IMR-90 (cell line): ENCODE results near the gene SYNE1. TPM values are rescaled to one million over a fixed set of nuclear protein-coding genes. Genes with fewer than 3 reads are reported as not detected.

Experiments used
- ATAC-seq: fragments of 200-7000 bp; cut with Tn5 transposase; 2 replicates; pipeline ENCODE4 v1.9.1; 2020; ENCODE audit warnings: low read depth, mild to moderate bottlenecking, moderate library complexity
- BruUV-seq: library from RNA; stranded (reverse); fragments of 400-500 nt; replicated peaks from 2 replicates; lab custom pipeline; 2021; lab: Mats Ljungman, UMichigan
- CTCF ChIA-PET: fragments of 300-600 bp; formaldehyde crosslinking; extraction: SDS; loops from one replicate; lab custom pipeline; 2021; ENCODE audit warnings: antibody characterized with exemption; lab: Yijun Ruan, JAX
- POLR2A ChIA-PET: fragments of 300-600 bp; sonication (Branson Sonifier 250); formaldehyde crosslinking; loops from one replicate; lab custom pipeline; 2022; ENCODE audit warnings: antibody characterized with exemption; ENCODE audit not compliant: unreplicated experiment; lab: Charles Lee
- DNase-seq: peaks from one replicate; pipeline ENCODE4 v3.0.0; 2013
- H2AFZ ChIP-seq: replicated peaks from 2 replicates; pipeline ENCODE3; 2013; ENCODE audit warnings: low read length, mild to moderate bottlenecking; ENCODE audit not compliant: poor library complexity
- H2AK5ac ChIP-seq: 2 replicates; pipeline ENCODE4 v1.6.1; 2013; ENCODE audit warnings: low read depth, low read length, inconsistent platforms
- H2AK9ac ChIP-seq: replicated peaks from 2 replicates; pipeline ENCODE3; 2013; ENCODE audit warnings: mild to moderate bottlenecking, low read depth, low read length, moderate library complexity; ENCODE audit not compliant: poor library complexity
- H2BK120ac ChIP-seq: 2 replicates; pipeline ENCODE4 v1.6.1; 2013; ENCODE audit warnings: low read depth, low read length, inconsistent platforms
- H2BK15ac ChIP-seq: 3 replicates; pipeline ENCODE4 v1.6.1; 2013; ENCODE audit warnings: low read depth, low read length, inconsistent platforms
- H2BK20ac ChIP-seq: 2 replicates; pipeline ENCODE4 v1.6.1; 2013; ENCODE audit warnings: low read depth, mild to moderate bottlenecking, inconsistent platforms, low read length, moderate library complexity
- H2BK5ac ChIP-seq: 2 replicates; pipeline ENCODE4 v1.6.1; 2013; ENCODE audit warnings: mild to moderate bottlenecking, low read depth, low read length, inconsistent platforms; ENCODE audit not compliant: poor library complexity, severe bottlenecking
- H3K14ac ChIP-seq: replicated peaks from 2 replicates; pipeline ENCODE4 v1.6.1; 2013; ENCODE audit warnings: low read depth, low read length, inconsistent platforms
- H3K18ac ChIP-seq: 2 replicates; pipeline ENCODE4 v1.6.1; 2013; ENCODE audit warnings: low read depth, low read length, control low read depth
- H3K23ac ChIP-seq: 2 replicates; pipeline ENCODE4 v1.6.1; 2013; ENCODE audit warnings: low read depth, low read length, inconsistent platforms
- H3K27ac ChIP-seq: 2 replicates; pipeline ENCODE4 v1.5.1; 2013; ENCODE audit warnings: mild to moderate bottlenecking, control low read depth, low read length; ENCODE audit not compliant: insufficient read depth
- H3K27me3 ChIP-seq: 2 replicates; pipeline ENCODE4 v1.6.1; 2013; ENCODE audit warnings: low read length; ENCODE audit not compliant: control insufficient read depth, insufficient read depth
- H3K36me3 ChIP-seq: 2 replicates; pipeline ENCODE4 v1.6.1; 2013; ENCODE audit warnings: low read length, mixed read lengths; ENCODE audit not compliant: control insufficient read depth, insufficient read depth
- H3K4ac ChIP-seq: 2 replicates; pipeline ENCODE4 v1.6.1; 2013; ENCODE audit warnings: low read depth, low read length, inconsistent platforms
- H3K4me1 ChIP-seq: 2 replicates; pipeline ENCODE4 v1.6.1; 2013; ENCODE audit warnings: low read length, mixed read lengths; ENCODE audit not compliant: control insufficient read depth, insufficient read depth
- H3K4me2 ChIP-seq: 2 replicates; pipeline ENCODE4 v1.6.1; 2013; ENCODE audit warnings: low read depth, mild to moderate bottlenecking, control low read depth, low read length, moderate library complexity
- H3K4me3 ChIP-seq: 2 replicates; pipeline ENCODE4 v1.5.1; 2013; ENCODE audit warnings: low read depth, mild to moderate bottlenecking, control low read depth, low read length, moderate library complexity; ENCODE audit not compliant: insufficient read depth
- H3K56ac ChIP-seq: 2 replicates; pipeline ENCODE4 v1.6.1; 2013; ENCODE audit warnings: low read length, inconsistent platforms; ENCODE audit not compliant: insufficient read depth; ENCODE audit errors: extremely low read depth
- H3K79me1 ChIP-seq, 2 experiments: 2 replicates each; pipeline ENCODE4 v1.6.1; 2013; ENCODE audit warnings: low read length in 2 of 2, inconsistent platforms in 1 of 2, low read depth in 1 of 2
- H3K9ac ChIP-seq: 2 replicates; pipeline ENCODE4 v1.6.1; 2013; ENCODE audit warnings: low read depth, low read length, control low read depth
- H3K9me1 ChIP-seq: 2 replicates; pipeline ENCODE4 v1.6.1; 2013; ENCODE audit warnings: low read length, inconsistent platforms; ENCODE audit not compliant: insufficient read depth
- H3K9me3 ChIP-seq: 2 replicates; pipeline ENCODE4 v1.6.1; 2013; ENCODE audit warnings: low read length; ENCODE audit not compliant: control insufficient read depth, insufficient read depth
- H4K20me1 ChIP-seq: 2 replicates; pipeline ENCODE4 v1.6.1; 2013; ENCODE audit warnings: low read length, inconsistent platforms; ENCODE audit not compliant: insufficient read depth
- H4K5ac ChIP-seq: 2 replicates; pipeline ENCODE4 v1.6.1; 2013; ENCODE audit warnings: mild to moderate bottlenecking, low read depth, low read length, control low read depth
- H4K8ac ChIP-seq, 2 experiments: 2 replicates each; pipeline ENCODE4 v1.6.1; 2013; ENCODE audit warnings: low read depth in 2 of 2, low read length in 2 of 2, control low read depth in 1 of 2, inconsistent platforms in 1 of 2
- H4K91ac ChIP-seq: 2 replicates; pipeline ENCODE4 v1.6.1; 2013; ENCODE audit warnings: low read depth, low read length, inconsistent platforms; ENCODE audit not compliant: insufficient read depth
- BHLHE40 ChIP-seq: fragments of 150-350 bp; IDR thresholded peaks from 2 replicates; pipeline ENCODE4 v1.6.1; 2016; ENCODE audit warnings: mild to moderate bottlenecking, low read depth, low read length
- CEBPB ChIP-seq: IDR thresholded peaks from 2 replicates; pipeline ENCODE4 v1.6.1; 2012; ENCODE audit warnings: low read depth, low read length, improper control_type of control experiment
- CHD1 ChIP-seq: IDR thresholded peaks from 2 replicates; pipeline ENCODE4 v1.6.1; 2012; ENCODE audit warnings: low read depth, low read length, improper control_type of control experiment
- FOS ChIP-seq: fragments of 150-350 bp; IDR thresholded peaks from 2 replicates; pipeline ENCODE4 v1.6.1; 2016; ENCODE audit warnings: low read depth, low read length
- MAFK ChIP-seq: IDR thresholded peaks from 2 replicates; pipeline ENCODE4 v1.6.1; 2012; ENCODE audit warnings: low read depth, low read length, improper control_type of control experiment
- MAZ ChIP-seq: IDR thresholded peaks from 2 replicates; pipeline ENCODE4 v1.6.1; 2012; ENCODE audit warnings: low read depth, mild to moderate bottlenecking, low read length, improper control_type of control experiment, moderate library complexity, borderline replicate concordance
- MXI1 ChIP-seq: IDR thresholded peaks from 2 replicates; pipeline ENCODE4 v1.6.1; 2012; ENCODE audit warnings: low read depth, mild to moderate bottlenecking, low read length, moderate library complexity, borderline replicate concordance
- NFE2L2 ChIP-seq: fragments of 150-350 bp; IDR thresholded peaks from 2 replicates; pipeline ENCODE4 v1.6.1; 2016; ENCODE audit warnings: low read depth, mild to moderate bottlenecking, low read length
- POLR2A ChIP-seq: IDR thresholded peaks from 2 replicates; pipeline ENCODE4 v1.6.1; 2012; ENCODE audit warnings: mild to moderate bottlenecking, low read depth, low read length
- RAD21 ChIP-seq: IDR thresholded peaks from 2 replicates; pipeline ENCODE4 v1.6.1; 2012; ENCODE audit warnings: low read length, improper control_type of control experiment
- RCOR1 ChIP-seq: IDR thresholded peaks from 2 replicates; pipeline ENCODE4 v1.6.1; 2012; ENCODE audit warnings: mild to moderate bottlenecking, low read length, improper control_type of control experiment; ENCODE audit not compliant: insufficient replicate concordance
- RFX5 ChIP-seq: IDR thresholded peaks from 2 replicates; pipeline ENCODE4 v1.8.0; 2012; ENCODE audit warnings: low read depth, mild to moderate bottlenecking, low read length, moderate library complexity
- SMC3 ChIP-seq: fragments of 150-350 bp; IDR thresholded peaks from 2 replicates; pipeline ENCODE4 v1.6.1; 2016; ENCODE audit warnings: low read depth, mild to moderate bottlenecking, antibody characterized with exemption, low read length, moderate library complexity
- WGBS, 2 experiments: methylation state at CpG; one replicate each; pipeline versions ENCODE4 v1.1.5 to v1.1.7; 2013; ENCODE audit warnings: missing lambda C conversion rate in 2 of 2; ENCODE audit not compliant: insufficient read length in 1 of 2; ENCODE audit errors: extremely low coverage in 2 of 2; 5-methylcytosine and 5-hydroxymethylcytosine counted together
- dilution Hi-C: fragments of 300-500 bp; cut with HindIII; formaldehyde crosslinking; loops from one replicate; pipeline ENCODE4 v1.14.3; 2018; ENCODE audit warnings: low sequenced_read_pairs; ENCODE audit not compliant: unreplicated experiment
- in situ Hi-C: fragments of 300-500 bp; cut with MboI; formaldehyde crosslinking; loops from 3 replicates; pipeline ENCODE4 v1.14.3; 2019; ENCODE audit warnings: low sequenced_read_pairs, inconsistent platforms, mixed read lengths
- intact Hi-C: fragments of 100-400 bp; cut with micrococcal nuclease; formaldehyde crosslinking; loops from 2 replicates; pipeline ENCODE4 v1.10.0; 2022
- polyA plus RNA-seq, 3 experiments: library from polyadenylated mRNA; depleted of rRNA; stranded (reverse); fragments of >200 nt; gene quantifications; 2 replicates each; pipeline ENCODE4 v1.2.3, GENCODE V29; 2012; ENCODE audit warnings: low replicate concordance in 1 of 3
- total RNA-seq: library from RNA; depleted of rRNA; stranded (reverse); fragments of >200 nt; gene quantifications from 2 replicates; pipeline ENCODE4 v1.2.3, GENCODE V29; 2012
- TF ChIP-seq, protein P1 (sequence below): conservative IDR thresholded peaks from 2 replicates; pipeline ENCODE4 v1.5.1; 2012; ENCODE audit warnings: mild to moderate bottlenecking, low read depth, low read length, improper control_type of control experiment
- TF ChIP-seq, protein P2 (sequence below): fragments of 150-350 bp; IDR thresholded peaks from 2 replicates; pipeline ENCODE4 v1.6.1; 2016; ENCODE audit warnings: low read depth, mild to moderate bottlenecking, low read length, moderate library complexity, borderline replicate concordance
- TF ChIP-seq, protein P3 (sequence below): fragments of 150-350 bp; IDR thresholded peaks from 2 replicates; pipeline ENCODE4 v1.6.1; 2017; ENCODE audit warnings: mild to moderate bottlenecking, antibody characterized with exemption, low read length, low read depth

Gene SYNE1
- total and polyA plus RNA-seq, 2 of the 4 experiments (the other 2 are of a cell fraction), result 34.1 to 159 TPM

DNA sequence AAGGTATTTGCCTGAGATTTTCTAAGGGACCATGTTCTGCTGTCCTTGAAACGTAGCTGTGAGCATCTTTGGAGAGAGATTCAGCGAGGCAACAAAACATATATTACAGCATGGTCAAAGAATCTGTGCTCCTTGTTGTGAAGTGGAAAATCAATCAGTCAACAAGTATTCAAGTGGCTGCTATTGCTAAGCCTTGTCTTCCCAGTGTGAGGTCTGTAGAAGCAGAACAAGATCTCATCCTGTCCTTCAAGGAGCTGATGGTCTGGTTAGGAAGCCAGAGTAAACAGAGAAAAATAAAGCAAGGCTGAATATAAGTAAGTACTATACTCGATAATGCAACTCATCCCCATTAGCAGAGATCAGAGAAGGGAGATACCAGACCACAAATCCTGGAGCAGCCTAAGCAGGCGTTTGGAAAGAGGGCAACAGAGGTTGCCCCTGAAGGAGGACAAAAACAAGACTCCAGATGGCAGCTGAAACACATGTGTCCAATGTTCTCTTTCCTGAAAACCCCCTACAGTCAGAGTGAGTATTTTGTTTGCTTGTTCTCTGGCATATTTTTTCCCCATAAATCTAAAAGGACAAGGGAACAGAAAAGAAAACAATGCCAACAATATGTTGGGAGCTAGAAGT lies 392.0 kb downstream of the SYNE1 start:
- no peak overlapping the region for H4K8ac ChIP-seq
- H3K9me1 ChIP-seq, result peaks cover 4% of the 10 kb centered on the region
- no peak overlapping the region for H3K9ac ChIP-seq
- no TSS peak for BruUV-seq
- no peak overlapping the region for H2AK9ac ChIP-seq
- H2AK5ac ChIP-seq, result no peak overlapping the region
- H3K4me2 ChIP-seq, result no peak overlapping the region
- H2BK120ac ChIP-seq, result no peak overlapping the region
- no peak overlapping the region for H3K18ac ChIP-seq
- H2AFZ ChIP-seq, result no peak overlapping the region
- H3K9me3 ChIP-seq, result no peaks in the 10 kb centered on the region
- no peak overlapping the region for H2BK20ac ChIP-seq
- H3K4me3 ChIP-seq, result no peak overlapping the region
- H2BK5ac ChIP-seq, result no peak overlapping the region
- peaks cover 25% of the 10 kb centered on the region for H3K36me3 ChIP-seq
- H2BK15ac ChIP-seq, result no peak overlapping the region
- H3K56ac ChIP-seq, result no peak overlapping the region
- POLR2A ChIA-PET, result no interaction called here
- TF ChIP-seq SMC3 (no peak), CEBPB (no peak), NFE2L2 (no peak), MAFK (no peak), RAD21 (no peak), FOS (no peak), POLR2A (no peak), RCOR1 (no peak), MXI1 (no peak), MAZ (no peak), CHD1 (no peak), RFX5 (no peak), BHLHE40 (no peak)
- TF ChIP-seq, protein P1, sequence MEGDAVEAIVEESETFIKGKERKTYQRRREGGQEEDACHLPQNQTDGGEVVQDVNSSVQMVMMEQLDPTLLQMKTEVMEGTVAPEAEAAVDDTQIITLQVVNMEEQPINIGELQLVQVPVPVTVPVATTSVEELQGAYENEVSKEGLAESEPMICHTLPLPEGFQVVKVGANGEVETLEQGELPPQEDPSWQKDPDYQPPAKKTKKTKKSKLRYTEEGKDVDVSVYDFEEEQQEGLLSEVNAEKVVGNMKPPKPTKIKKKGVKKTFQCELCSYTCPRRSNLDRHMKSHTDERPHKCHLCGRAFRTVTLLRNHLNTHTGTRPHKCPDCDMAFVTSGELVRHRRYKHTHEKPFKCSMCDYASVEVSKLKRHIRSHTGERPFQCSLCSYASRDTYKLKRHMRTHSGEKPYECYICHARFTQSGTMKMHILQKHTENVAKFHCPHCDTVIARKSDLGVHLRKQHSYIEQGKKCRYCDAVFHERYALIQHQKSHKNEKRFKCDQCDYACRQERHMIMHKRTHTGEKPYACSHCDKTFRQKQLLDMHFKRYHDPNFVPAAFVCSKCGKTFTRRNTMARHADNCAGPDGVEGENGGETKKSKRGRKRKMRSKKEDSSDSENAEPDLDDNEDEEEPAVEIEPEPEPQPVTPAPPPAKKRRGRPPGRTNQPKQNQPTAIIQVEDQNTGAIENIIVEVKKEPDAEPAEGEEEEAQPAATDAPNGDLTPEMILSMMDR, result no peak
- TF ChIP-seq, protein P2, sequence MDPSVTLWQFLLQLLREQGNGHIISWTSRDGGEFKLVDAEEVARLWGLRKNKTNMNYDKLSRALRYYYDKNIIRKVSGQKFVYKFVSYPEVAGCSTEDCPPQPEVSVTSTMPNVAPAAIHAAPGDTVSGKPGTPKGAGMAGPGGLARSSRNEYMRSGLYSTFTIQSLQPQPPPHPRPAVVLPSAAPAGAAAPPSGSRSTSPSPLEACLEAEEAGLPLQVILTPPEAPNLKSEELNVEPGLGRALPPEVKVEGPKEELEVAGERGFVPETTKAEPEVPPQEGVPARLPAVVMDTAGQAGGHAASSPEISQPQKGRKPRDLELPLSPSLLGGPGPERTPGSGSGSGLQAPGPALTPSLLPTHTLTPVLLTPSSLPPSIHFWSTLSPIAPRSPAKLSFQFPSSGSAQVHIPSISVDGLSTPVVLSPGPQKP, result no peak
- TF ChIP-seq, protein P3, sequence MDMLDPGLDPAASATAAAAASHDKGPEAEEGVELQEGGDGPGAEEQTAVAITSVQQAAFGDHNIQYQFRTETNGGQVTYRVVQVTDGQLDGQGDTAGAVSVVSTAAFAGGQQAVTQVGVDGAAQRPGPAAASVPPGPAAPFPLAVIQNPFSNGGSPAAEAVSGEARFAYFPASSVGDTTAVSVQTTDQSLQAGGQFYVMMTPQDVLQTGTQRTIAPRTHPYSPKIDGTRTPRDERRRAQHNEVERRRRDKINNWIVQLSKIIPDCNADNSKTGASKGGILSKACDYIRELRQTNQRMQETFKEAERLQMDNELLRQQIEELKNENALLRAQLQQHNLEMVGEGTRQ, result no peak
- H3K14ac ChIP-seq, result no peak overlapping the region
- no peak overlapping the region for H3K4ac ChIP-seq
- no CpG with 5 or more reads among the region's 4 CpGs for WGBS, 2 experiments
- CTCF ChIA-PET, result interaction anchor here (1.6 kb wide), 1 partner anchor 26 kb away, joined by 4 read pairs; no protein-coding TSS in a partner anchor
- H3K23ac ChIP-seq, result no peak overlapping the region
- H4K5ac ChIP-seq, result no peak overlapping the region
- no peaks in the 10 kb centered on the region for H3K27me3 ChIP-seq
- no peak for ATAC-seq
- DNase-seq, result no peak
- dilution Hi-C loops (no loop called here), intact Hi-C loops (no loop called here), in situ Hi-C loops (no loop called here)
- H3K4me1 ChIP-seq, result peaks cover 2% of the 10 kb centered on the region
- H4K91ac ChIP-seq, result no peak overlapping the region
- H4K20me1 ChIP-seq, result no peaks in the 10 kb centered on the region
- H3K27ac ChIP-seq, result no peak overlapping the region
- peaks cover 0 to 4% of the 10 kb centered on the region in 2 experiments; a peak in 1 of 4 replicates for H3K79me1 ChIP-seq
